Medulla oblongata (tissue), 1 donor: ENCODE measurements around the gene CAPN12.

Source experiments
- DNase-seq: peaks from one replicate; pipeline ENCODE4 v3.0.0-alpha.2; 2015; ENCODE audit errors: extremely low spot score

Gene CAPN12

DNA sequence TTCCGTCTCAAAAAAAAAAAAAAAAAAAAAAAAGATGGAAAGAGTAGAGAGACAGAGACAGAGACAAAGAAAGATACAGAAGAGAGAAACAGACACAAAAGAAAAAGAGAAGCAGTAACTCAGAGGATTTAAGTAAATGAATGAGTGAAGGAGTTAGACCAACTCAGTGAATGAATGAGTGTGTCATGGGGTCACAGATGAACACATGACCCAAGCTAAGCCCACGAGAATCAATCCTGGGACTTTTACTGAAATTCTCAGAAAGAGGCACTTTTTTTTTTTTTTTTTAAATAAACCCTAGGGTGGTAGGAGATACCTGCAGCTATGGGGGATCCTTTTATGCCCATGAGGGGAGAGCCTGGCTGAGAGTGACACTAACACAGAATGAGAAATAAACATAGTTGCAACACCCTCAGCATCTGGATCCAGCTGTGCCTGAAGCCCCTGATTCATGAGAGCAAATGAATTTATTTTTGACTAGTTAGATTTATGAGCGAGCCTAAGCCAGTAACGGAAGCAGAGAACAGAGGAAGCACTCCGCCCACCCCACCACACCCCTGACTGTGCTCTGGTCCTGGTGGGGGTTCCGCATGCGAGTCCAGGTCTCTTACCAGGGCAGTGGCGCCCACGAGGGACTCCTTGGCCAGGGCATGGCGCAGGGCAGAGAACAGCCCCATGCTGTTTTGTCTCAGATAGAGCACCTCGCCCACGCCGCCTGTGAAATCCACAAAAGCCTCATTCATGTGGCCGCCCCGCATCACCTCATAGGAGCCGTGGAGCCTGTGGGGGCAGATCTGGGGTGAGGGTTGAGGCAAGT lies 4.6 kb downstream of the CAPN12 start:
- no peak for DNase-seq

DNA sequence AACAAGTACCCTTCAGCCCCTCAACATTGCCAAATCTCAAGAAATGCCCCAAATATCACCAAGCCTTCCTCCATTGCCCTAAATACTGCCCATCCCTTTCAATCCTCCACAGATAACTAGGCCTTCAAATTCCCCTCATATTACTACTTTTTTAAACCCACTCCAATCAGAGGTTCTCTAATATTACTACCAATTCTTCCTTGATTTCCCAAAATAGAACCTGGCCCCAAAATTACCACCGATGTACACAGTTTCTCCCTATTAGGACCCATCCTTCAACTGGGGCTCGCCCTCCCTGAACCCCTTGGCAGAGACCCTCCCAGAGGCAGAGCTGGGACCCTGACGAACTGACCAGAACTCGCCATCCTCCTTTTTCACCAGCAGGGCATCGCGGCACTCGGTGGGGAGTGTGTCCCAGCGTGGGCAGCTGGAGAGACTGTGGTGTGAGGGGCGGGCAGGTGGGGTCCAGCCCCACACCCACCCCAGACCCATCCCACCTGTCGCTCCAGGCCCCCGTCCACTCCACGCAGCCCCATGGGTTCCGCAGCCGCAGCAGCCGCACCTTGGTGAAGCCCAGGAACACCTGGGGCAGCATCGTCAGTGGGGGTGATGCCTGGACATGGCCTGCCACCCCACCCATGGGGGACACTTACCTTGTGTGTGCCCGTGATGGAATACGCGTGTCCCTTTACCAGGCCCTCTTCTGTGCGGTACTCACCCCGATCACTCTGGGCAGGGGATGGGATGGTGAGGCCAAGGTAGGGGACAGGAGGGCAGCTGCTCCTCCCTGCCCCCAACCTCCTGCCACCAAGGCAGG lies 6.1 kb downstream of the CAPN12 start:
- DNase-seq: no peak

DNA sequence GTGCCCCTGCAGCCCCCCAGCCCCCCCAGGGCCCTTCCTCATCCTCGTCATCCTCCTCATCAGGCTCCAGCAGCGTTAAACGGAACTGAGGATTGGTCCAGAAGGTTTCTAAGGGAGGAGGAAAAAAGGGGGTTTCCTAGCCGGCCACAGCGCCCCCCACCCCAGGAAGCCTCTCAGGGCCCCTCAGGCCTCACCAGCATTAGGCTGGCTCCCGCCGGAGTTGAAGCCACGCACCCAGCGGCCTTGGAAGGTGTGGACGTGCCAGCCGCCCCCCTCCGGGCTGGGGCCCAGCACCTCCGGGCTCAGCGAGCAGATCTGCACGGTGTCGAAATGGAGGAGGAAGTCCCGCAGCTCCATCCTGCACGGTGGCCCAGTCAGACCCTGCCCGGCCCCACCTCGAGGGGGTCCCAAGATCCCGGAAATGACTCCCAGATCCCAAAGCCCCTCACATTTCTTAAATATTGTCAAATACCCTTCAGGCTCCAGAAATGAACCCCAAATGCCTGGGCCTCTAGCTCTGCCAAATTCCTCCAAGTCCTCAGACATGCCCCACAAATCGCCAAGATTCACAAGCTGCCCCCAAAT lies 6.9 kb downstream of the CAPN12 start:
- DNase-seq: no peak

DNA sequence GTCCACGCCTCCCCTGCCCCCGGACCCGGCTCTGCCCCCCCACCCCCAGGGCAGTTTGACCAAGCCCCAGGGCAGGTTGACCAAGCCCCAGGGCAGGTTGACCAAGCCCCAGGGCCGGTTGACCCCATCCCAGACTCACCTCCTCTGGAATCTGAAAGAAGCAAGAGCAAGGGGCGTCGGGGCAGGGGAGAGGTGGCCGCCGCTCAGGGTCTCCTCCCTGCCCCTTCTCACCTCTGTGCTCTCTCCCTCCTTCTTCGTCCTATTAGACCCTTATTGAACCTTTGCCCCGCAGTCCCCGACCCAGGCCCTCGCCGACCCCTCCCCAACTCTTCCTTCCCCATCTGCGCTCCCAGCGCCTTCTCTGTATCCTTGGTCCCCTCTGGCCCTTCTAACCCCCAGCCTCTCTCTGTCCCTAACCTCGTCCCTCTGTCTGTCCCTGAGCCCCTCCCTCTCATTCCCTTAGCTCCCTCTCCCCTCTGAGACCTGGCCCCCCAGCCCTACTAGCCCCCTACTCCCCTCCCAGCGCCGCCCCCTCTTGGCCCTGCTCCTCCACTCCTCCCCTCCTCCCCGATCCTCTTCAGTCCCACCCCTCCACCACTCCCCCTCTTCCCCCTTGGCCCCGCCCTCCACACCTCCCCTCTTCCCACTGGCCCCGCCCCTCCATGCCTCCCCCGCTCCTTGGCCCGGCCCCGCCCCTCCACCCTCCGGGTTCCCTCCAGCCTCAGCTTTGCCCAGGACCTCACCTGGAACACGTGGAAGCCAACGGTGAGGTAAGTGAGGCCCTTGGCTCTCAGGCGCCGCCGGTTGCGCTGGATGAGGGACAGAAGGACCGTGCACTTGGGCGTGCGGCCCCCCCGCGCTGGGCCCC lies 7.6 kb downstream of the CAPN12 start:
- DNase-seq: no peak

DNA sequence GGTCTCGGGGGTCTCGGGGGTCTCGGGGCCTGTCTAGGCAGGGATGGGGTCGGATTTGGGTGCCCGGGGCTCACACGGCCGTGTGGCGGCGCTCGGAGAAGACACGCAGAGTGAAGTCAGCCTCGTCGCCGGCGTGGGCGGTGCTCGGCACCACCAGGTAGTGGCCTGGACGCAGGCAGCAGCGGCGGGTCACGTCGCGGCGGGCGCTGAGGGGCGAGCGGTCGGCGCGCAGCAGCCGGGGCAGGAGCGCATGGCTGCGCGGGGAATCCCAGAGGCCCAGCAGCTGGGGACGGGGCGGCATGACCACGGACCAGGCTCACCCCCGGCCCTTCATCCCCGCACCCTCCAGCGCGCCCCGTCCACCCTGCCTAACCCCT lies 8.2 kb downstream of the CAPN12 start:
- DNase-seq: no peak

DNA sequence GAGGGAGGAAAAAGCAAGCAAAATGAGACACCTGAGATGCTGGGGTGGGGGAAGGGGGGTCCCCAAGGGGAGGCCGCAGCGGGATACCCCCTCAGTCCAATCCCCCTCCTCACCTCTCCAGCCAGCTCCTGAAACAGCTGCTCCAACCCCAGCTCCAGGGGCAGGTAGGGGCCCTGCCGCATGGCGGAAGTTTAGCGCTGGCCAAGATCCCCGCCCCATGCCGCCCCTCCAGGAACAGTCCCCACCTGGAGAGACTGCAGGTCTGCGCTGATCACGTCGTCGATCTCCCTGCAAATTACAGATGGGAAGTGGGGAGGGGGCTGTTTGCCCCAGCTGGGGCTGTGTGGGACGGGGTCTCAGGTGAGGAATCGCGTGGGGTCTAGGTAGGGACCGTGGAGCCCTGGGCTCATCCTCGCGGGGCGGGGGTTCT lies 9.0 kb downstream of the CAPN12 start:
- DNase-seq: no peak

DNA sequence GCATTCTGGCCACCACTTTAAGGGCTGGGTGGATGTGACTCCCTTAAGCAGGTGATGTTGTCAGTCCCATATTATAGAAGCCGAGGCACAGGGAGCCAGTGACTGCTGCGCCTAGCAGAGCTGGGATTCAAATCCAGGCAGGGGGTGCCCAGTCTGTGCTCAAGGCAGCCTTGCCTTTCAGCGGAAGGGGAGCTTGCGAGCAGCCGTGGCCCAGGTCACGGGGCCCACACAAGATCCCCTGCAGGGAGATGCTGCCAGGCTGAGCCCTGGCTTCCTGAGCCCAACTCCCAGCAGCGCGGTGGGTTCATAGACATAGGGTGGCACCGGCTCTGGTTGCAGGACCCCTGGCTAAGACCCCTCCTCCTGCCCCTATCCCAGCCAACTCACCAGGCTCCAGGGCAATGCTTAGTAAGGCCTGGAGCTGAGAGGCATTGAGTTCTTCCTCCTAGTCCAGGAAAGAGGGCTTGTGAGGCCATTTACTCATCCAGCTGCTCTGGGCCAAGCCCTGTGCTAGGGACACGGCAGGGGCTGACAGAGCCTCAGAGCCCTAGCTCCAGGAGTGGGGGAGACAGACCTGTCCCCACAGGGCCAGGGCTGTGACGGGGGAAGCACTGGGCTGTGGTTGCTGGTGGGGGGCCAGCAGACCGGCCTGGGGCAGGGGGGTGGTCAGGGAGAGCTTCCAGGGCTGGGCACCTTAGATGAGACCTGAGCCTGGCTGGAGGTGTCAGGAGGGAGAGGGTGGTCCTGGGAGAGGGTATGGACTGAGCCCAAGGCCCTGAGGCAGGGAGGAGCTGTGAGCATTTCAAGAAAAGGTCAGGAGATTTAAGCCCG lies 9.6 kb downstream of the CAPN12 start:
- DNase-seq: no peak

DNA sequence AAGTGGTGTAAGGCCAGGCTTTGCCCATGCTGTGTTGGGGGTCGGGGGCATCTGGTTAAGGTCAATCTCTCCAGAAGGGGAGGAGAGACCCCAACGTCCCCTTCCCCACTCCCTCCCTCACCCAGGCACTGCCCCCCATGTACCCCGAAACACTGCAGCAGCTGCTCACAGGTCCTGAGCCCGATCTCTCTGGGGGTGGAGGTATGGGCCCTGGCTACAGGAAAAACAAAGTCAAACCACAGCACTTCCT lies 10.2 kb downstream of the CAPN12 start:
- DNase-seq: no peak

DNA sequence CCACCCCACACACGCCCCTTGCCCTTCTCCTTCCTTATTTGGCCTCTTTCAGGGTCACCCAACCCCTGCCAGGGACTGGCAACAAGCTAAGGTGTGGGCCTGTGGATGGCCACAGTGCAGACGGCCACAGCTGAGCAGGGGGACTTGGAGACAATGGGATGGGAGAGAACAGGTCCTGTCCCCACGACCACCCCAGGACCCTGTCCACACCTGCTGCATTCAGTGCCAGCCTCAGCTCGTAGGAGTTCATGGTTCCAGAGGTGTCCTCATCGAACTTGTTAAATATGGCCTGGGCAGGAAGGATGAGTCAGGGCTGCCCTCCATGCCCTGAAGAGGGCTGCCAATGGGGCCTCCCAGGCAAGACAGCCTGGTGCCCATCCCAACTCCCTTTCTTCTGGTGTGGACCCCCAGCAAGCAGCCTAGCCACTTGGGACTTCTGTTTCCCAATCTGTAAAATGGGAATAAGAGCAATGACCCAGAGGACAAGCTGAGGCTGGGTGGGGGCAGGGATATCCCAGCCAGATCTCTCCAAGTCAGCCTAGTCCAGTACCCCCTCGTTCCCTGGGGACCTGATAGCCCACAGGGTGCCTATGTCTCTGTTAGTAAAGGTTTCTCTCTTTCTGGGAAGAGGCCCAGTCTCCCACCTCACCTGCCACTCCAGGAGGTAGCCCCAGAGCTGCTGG lies 10.6 kb downstream of the CAPN12 start:
- DNase-seq: no peak

DNA sequence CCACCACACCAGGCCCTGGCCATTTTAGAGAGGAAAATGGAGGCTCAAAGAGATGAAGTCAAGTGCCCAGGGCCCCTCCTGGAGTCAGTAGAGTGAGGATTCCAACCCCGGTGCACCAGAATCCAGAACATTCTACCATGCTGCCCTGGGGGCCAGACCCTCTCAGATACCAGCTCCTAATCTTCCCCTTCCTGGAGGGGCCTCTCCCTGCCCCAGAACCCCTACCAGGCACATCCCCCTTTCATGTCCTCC lies 11.1 kb downstream of the CAPN12 start:
- no peak for DNase-seq

DNA sequence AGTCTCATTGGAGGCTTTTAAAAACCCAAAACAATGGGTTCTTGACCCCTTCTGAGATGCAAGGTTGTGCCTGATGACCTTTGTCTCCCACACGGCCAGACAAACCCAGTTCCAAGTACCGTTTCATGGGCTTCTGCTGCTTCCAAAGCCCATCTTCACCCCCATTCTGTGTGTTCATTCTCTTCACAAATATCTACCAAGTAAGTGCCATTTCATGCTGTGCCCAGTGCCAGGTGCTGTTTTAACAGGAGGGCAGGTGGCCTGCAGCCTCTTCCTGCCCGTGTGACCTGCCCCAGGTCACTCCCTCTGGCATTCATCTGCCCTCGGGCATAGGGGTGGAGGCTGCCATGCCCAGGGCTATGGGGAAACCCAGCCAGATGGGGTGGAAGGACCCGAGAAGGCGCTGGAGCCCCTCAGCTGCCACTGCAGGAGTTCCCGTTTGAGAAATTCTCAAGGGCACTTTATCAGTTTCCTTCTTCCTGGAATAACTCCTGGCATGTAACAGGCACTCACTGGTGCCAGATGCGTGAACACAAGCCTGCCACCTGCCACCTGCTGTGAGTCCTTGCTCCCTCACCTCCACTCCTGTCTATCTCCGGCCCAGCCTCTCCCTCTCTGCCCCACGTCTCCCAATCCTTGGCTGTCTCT lies 12.5 kb downstream of the CAPN12 start:
- no peak for DNase-seq

DNA sequence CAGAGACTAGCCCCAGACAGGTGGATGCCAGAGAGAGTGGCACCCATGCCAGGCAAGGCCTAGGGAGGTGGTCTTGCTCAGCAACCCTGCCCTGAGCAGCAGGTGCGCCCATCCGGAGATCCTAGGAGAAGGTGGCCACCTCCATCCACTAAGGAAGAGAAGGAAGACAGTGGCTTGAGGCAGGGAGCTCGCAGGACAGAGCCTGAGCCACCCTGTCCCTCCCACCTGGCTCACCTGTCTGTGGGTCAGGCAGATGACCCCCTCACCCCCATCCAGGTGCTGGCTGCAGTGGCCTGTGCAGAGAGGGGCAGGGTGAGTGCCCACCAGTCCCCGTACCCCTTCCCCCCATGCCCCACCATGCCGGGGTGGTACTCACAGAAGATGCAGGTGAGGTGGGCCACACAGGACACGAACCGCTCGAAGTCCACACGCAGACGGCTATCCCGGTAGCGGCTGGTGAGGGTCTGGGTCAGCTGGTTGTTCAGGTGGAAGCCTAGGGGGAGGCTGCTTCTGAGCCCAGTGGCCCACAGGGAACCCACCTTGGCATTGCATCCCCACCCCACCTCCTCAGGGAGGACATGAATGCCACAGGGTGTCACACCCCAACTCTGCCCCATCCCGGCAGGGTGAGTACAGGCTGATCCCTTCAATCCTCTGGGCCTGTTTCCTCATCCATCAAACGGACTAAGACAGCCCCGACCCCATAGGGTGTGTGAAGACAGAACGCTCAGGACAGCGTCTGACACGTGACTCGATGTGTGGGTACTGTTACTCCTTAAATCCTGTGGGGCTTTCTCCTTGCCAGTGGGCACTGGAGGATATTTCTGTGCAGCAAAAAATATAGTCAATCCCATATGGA lies 13.3 kb downstream of the CAPN12 start:
- no peak for DNase-seq

DNA sequence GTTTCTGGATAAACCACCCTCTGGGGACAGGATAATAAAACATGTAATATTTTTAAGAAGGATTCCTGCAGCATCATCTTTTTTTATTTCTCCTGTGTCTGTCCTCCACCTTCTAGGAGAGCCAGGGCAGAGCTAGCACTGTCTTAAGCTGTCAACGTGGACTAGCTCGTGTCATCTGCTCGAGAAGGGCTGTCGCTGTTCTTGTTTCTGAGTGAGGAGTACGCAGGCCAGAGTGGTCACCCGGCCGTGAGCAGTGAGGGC lies 13.9 kb downstream of the CAPN12 start:
- DNase-seq: no peak

DNA sequence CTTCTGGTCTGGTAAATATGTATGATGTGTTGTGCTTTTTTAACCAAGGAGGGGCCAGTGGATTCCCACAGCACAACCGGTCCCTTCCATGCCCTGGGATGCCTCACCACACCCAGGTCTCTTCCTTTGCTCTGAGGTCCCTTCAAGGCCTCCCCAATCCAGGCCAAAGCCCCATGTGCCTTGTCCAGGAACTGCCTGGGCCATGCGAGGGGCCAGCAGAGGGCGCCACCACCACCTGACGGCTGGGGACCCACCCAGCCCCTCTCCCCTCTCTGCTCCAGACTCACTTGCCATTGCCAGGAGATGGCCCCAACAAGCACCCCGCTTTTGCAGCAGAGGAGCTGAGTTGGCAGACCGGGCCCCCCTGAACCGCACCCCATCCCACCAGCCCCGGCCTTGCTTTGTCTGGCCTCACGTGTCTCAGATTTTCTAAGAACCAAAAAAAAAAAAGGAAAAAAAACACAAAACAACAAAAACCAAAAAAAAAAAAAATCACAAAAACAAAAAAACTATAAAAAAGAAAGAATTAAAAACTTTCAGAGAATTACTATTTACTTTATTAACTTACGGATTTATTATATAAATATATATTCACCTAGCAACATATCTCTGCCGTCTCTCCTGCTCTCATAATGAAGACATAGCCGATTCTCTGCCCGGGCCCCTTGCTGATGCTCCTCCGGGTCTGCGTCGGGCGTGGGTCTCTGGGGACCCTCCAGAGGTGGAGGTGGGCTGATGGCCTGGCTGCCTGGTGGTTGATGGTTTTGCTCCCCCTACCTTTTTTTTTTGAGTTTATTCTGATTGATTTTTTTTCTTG lies 14.4 kb downstream of the CAPN12 start:
- DNase-seq: no peak

DNA sequence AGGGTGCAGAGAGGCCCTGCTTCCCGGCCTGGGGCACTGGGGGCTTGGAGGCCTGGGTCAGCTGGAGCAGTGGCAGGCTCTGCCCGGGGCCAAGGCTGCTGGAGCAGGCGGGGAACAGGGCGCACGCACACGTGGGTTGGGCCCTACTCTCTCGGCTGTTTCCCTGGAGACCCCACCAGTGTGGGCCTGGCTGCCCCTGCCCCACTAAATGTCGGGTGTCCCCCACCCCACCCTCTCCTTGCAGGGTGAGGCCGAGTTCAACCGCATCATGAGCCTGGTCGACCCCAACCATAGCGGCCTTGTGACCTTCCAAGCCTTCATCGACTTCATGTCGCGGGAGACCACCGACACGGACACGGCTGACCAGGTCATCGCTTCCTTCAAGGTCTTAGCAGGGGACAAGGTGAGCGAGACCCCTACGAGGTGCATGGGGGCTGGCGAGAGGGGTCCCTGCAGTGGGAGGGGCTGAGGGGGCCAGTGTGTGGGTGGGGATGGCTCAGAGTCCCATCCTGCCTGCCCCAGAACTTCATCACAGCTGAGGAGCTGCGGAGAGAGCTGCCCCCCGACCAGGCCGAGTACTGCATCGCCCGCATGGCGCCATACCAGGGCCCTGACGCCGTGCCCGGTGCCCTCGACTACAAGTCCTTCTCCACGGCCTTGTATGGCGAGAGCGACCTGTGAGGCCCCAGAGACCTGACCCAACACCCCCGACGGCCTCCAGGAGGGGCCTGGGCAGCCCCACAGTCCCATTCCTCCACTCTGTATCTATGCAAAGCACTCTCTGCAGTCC lies 15.3 kb downstream of the CAPN12 start:
- DNase-seq: no peak

DNA sequence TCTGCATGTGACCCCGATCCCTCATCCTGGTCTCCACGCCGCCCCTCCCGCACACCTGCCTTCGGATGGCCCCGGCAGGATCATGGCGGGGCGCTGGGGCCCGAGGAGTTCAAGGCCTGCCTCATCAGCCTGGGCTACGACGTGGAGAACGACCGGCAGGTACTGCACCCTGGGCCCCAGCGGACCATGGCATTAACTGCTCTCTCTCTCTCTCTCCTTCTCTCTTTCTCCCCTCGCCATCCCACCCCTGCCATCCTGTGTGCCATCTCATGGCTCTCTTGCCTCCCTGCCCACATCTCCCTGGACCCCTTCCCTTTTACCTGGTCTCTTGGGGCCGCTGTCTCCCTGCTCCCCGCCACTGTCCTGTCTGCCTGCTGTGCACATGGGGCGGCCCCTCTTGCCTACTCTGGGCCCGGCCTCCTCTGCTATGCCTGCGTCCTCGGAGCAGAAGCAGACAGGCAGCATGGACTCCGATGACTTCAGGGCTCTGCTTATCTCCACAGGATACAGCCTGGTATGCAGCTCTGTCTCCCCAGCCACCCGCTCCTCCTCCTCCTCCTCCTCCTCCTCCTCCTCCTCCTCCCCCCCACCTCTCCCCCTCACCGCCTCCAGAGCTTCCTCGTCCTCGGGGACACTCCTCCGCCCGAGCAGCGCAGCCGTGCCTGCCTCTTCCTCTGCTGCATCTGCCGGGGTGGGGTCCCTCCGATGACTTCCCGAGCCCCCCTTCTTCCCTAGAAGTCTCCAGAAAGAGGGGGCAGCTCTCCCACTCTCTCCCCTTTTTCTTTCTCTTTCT lies 16.2 kb downstream of the CAPN12 start:
- no peak for DNase-seq

DNA sequence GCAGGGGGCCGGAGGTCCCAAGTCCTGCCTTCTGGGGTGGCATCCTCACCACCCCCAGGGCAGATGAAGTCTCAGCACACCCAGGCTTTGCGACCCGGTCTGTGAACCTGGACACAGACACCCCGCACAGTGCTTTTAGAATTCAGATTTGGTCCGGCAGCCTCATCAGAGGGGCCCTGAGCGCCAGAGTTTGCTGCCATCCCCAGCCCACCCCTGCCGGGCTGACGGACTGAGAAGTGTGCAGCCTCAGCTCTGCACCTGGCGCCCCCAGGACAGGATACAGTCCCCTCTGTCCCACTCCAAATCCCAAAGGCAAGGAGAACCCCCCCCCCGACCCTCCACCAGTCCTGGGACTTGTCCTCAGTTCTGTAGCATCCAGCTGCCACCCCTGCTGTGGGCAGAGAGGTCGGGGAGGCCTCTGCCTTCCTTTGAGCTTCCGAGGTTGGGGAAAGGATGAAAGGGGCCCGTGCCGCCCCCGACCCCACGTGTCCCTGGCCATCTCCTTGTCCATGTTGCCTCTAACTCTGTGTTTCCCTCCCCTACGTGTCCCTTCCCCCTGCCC lies 16.9 kb downstream of the CAPN12 start:
- no peak for DNase-seq
